Measurements from ENCODE around the gene NIP7. TPM values are rescaled to one million over a fixed set of nuclear protein-coding genes. Genes with fewer than 3 reads are reported as not detected.

The NIP7 gene
- total and polyA plus RNA-seq, 2 donors (not counting 3 experiments of a cell fraction or from before 2014, with no cell fraction given), result 8.8 to 46.8 TPM

DNA sequence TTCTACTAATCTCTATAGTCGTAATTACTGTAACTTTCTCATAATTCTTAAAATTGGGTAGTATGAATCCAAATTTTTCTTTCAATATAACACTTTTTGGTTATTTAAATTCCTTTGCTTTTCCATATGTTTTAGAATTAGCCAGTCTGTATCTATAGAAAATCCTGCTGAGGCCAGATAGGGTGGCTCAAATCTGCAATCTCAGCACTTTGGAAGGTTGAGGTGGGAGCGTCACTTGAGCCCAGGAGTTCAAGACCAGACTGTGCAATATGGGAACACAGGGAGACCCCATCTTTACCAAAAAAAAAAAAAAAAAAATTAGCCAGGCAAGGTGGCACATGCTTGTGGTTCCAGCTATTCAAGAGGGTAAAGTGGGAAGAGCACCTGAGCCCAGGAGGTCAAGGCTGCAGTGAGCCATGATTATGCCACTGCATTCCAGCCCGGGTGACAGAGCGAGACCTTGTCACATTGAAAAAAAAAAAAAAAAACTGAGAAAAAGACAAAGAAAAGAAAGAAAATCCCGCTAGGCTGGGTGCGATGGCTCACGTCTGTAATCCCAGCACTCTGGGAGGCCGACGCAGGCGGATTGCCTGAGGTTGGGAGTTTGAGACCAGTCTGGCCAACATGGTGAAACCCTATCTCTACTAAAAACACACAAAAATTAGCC, 37.0 kb downstream of the NIP7 start:
- Histone ChIP-seq H3K27ac (ENCODE audit: insufficient read depth, low read depth, low read length) (no peak overlapping the region), H3K36me3 (ENCODE audit: control insufficient read depth in 2 of 2, extremely low read depth in 1 of 2, insufficient read depth in 2 of 2, low read length in 2 of 2) (no peaks in the 10 kb centered on the region), H3K4me3 (replicated peaks in 1 of 3; ENCODE audit: insufficient read depth in 1 of 3, low read depth in 1 of 3, low read length in 3 of 3) (no peak overlapping the region), H2AFZ (ENCODE audit: low read depth, low read length) (no peak overlapping the region), H3K4me1 (ENCODE audit: control insufficient read depth, extremely low read depth, insufficient read depth, low read length) (peaks cover 23% of the 10 kb centered on the region), H3K4me2 (ENCODE audit: insufficient read depth, low read length) (no peak overlapping the region), H3K9me3 (replicated peaks; ENCODE audit: control insufficient read depth, insufficient read depth, low read length) (no peaks in the 10 kb centered on the region), H3K79me2 (ENCODE audit: control insufficient read depth, insufficient read depth, low read length) (peaks cover 5% of the 10 kb centered on the region), H3K27me3 (ENCODE audit: control insufficient read depth in 2 of 2, insufficient read depth in 2 of 2, low read length in 2 of 2) (no peaks in the 10 kb centered on the region), H3K9ac (replicated peaks; ENCODE audit: extremely low read depth, insufficient read depth, low read length) (no peak overlapping the region), H4K20me1 (replicated peaks; ENCODE audit: control insufficient read depth, extremely low read depth, insufficient read depth, low read length) (peaks cover 4% of the 10 kb centered on the region), H3K9me1 (replicated peaks; ENCODE audit: control insufficient read depth, extremely low read depth, insufficient read depth, low read length) (no peaks in the 10 kb centered on the region)
- no TSS peak for BruUV-seq (replicated peaks)
- TF ChIP-seq, protein P1, sequence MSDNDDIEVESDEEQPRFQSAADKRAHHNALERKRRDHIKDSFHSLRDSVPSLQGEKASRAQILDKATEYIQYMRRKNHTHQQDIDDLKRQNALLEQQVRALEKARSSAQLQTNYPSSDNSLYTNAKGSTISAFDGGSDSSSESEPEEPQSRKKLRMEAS (IDR thresholded peaks at IDR 0.05; ENCODE audit: insufficient read depth, insufficient read length), result no peak
- TF ChIP-seq, protein P2, sequence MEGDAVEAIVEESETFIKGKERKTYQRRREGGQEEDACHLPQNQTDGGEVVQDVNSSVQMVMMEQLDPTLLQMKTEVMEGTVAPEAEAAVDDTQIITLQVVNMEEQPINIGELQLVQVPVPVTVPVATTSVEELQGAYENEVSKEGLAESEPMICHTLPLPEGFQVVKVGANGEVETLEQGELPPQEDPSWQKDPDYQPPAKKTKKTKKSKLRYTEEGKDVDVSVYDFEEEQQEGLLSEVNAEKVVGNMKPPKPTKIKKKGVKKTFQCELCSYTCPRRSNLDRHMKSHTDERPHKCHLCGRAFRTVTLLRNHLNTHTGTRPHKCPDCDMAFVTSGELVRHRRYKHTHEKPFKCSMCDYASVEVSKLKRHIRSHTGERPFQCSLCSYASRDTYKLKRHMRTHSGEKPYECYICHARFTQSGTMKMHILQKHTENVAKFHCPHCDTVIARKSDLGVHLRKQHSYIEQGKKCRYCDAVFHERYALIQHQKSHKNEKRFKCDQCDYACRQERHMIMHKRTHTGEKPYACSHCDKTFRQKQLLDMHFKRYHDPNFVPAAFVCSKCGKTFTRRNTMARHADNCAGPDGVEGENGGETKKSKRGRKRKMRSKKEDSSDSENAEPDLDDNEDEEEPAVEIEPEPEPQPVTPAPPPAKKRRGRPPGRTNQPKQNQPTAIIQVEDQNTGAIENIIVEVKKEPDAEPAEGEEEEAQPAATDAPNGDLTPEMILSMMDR (IDR thresholded peaks at IDR 0.05; ENCODE audit: extremely low read depth in 1 of 2, insufficient read depth in 1 of 2, low read depth in 1 of 2, low read length in 2 of 2), result no peak
- TF ChIP-seq GATA2 (IDR thresholded peaks at IDR 0.05; ENCODE audit: insufficient read depth, insufficient read length, low read depth, low read length) (no peak), MYC (IDR thresholded peaks at IDR 0.05; ENCODE audit: low read depth, low read length) (no peak), POLR2AphosphoS5 (IDR thresholded peaks at IDR 0.05; ENCODE audit: insufficient read depth, low read depth, low read length) (no peak), POLR2A (IDR thresholded peaks at IDR 0.05; ENCODE audit: low read depth, low read length) (no peak), EZH2 (IDR thresholded peaks at IDR 0.05; ENCODE audit: borderline replicate concordance, low read depth, low read length, severe bottlenecking) (no peak), JUN (IDR thresholded peaks at IDR 0.05; ENCODE audit: borderline replicate concordance, insufficient read depth, insufficient read length, low read depth) (no peak), FOS (IDR thresholded peaks at IDR 0.05; ENCODE audit: borderline replicate concordance, insufficient read depth, low read length) (no peak)
- POLR2A ChIA-PET, result no interaction called here
- no peak for DNase-seq (ENCODE audit: low read depth, low spot score)
- no peak for FAIRE-seq
- CTCF ChIA-PET, result interaction anchor here (1.2 kb wide), 1 partner anchor 19 kb away, joined by 3 read pairs; no protein-coding TSS in a partner anchor
- dilution Hi-C loops (cut with MboI; ENCODE audit: extremely low pct_ligation_motif_present, low sequenced_read_pairs) (no loop called here), intact Hi-C loops (cut with micrococcal nuclease) (no loop called here)
